Heart left ventricle (tissue), 16 donors: ENCODE results near the gene ANXA9. TPM values are rescaled to one million over a fixed set of nuclear protein-coding genes. Genes with fewer than 3 reads are reported as not detected.

Experiments used
- ATAC-seq, 4 donors: fragments of 200-7000 bp; cut with Tn5 transposase; one replicate each; pipeline ENCODE4 v1.9.1; 2020 to 2022; ENCODE audit warnings: moderate library complexity in 4 of 4, mild to moderate bottlenecking in 3 of 4, moderate number of reproducible peaks in 1 of 4
- DNase-seq, 5 donors: peaks; one replicate each; pipeline ENCODE4 v3.0.0-alpha.2; 2020
- H3K27ac ChIP-seq, 12 donors: fragments of 200-600 bp; sonication (generic) in 4 of 12; one replicate each; pipeline versions ENCODE4 v1.5.0 to v1.8.0; 2016 to 2022; ENCODE audit warnings: mild to moderate bottlenecking in 2 of 12
- H3K27me3 ChIP-seq, 9 donors: fragments of 200-600 bp; sonication (generic) in 2 of 9; one replicate each; pipeline versions ENCODE4 v1.5.1 to v1.8.0; 2016 to 2022; ENCODE audit warnings: mild to moderate bottlenecking in 3 of 9
- H3K36me3 ChIP-seq, 9 donors: fragments of 200-600 bp; sonication (generic) in 2 of 9; one replicate each; pipeline versions ENCODE4 v1.5.0 to v1.8.0; 2018 to 2022; ENCODE audit warnings: mild to moderate bottlenecking in 2 of 9
- H3K4me1 ChIP-seq, 12 donors: fragments of 200-600 bp; sonication (generic) in 4 of 12; one replicate each; pipeline versions ENCODE4 v1.5.0 to v1.8.0; 2016 to 2022; ENCODE audit warnings: mild to moderate bottlenecking in 3 of 12
- H3K4me3 ChIP-seq, 12 donors: fragments of 200-600 bp; sonication (generic) in 4 of 12; one replicate each; pipeline versions ENCODE4 v1.5.0 to v1.8.0; 2017 to 2022; ENCODE audit warnings: mild to moderate bottlenecking in 9 of 12, moderate library complexity in 4 of 12
- H3K9me3 ChIP-seq, 12 donors: fragments of 200-600 bp; sonication (generic) in 4 of 12; one replicate each; pipeline versions ENCODE4 v1.5.0 to v1.8.0; 2016 to 2022; ENCODE audit warnings: mild to moderate bottlenecking in 1 of 12
- CTCF ChIP-seq, 12 donors: fragments of 200-600 bp; sonication (generic) in 4 of 12; IDR thresholded peaks; one replicate each; pipeline versions ENCODE4 v1.5.0 to v1.8.0; 2018 to 2022; ENCODE audit warnings: antibody characterized with exemption in 12 of 12, mild to moderate bottlenecking in 5 of 12
- POLR2A ChIP-seq, 2 donors: fragments of 450-650 bp; IDR thresholded peaks; one replicate each; pipeline ENCODE4 v1.6.1; 2017; ENCODE audit warnings: antibody characterized with exemption in 2 of 2, mild to moderate bottlenecking in 2 of 2, moderate library complexity in 2 of 2
- WGBS, 4 donors: extraction: QIAGEN DNeasy Blood & Tissue Kit in 2 of 4; methylation state at CpG; one replicate each; pipeline versions ENCODE4 v1.1.5 to v1.1.7; 2013 to 2018; 5-methylcytosine and 5-hydroxymethylcytosine counted together
- intact Hi-C, 10 donors: fragments of 100-400 bp; cut with DNase I; formaldehyde crosslinking; loops; one replicate each; pipeline versions ENCODE4 v1.11.1 to v1.14.2; 2022
- polyA plus RNA-seq, 2 donors: library from polyadenylated mRNA; stranded (reverse); fragments of 200-250 nt; gene quantifications; one replicate each; pipeline ENCODE4 v1.2.3, GENCODE V29; 2013
- total RNA-seq, 9 donors: library from RNA; depleted of rRNA in 2 of 9; stranded (reverse); fragments of >200 nt in 2 of 9; fragmentation: NEBNext Ultra II Directional in 3 of 9; extraction: Animal tissue kit (Norgen Biotek cat#: 25700) in 3 of 9; gene quantifications; one replicate each; pipeline versions ENCODE4 v1.1.0 to v1.2.4, GENCODE V29; 2016 to 2023
- donor health status: ischemic (EF 13 %, LVEDD 7.1; RV severe dilation, severe dysfunction).
- donor health status: healthy with polysubstance abuse.
- donor health status: DM: no; HTN: yes; CAD: no.
- donor health status: DM: no; HTN: no; CAD: no.
- donor health status: ischemic (EF 25% LVEDD 6.9; RV normal size, moderate dysfunction).
- donor health status: ischemic (EF 25% LVEDD 5.7; RV mildly dilated, moderate dysfunction).
- donor health status: healthy.
- donor health status: DM: yes; HTN: yes; CAD: no.
- donor health status: ischemic (EF 35%, LVEDD 5.7; RV mildly dilated, moderate dysfunction).
- donor health status: nonischemic (EF 11% LVEDD 7.7; RV severe dilation, severe dysfunction).
- donor health status: DM: yes; HTN: yes; CAD: no.
- donor health status: PGD.
- donor health status: ischemic (EF 29% LVEDD 5.4; RV normal size, mild dysfunction).
- donor health status: nonischemic (EF 23%, LVEDD 6.1; RV moderate dilation, normal function).

Gene ANXA9
- total and polyA plus RNA-seq, 11 donors, result 0.12 to 2.0 (median 0.21) TPM; not detected in 6

- peaks cover 0 to 78% (median 55%) of the 10 kb centered on the region in 9 donors for H3K36me3 ChIP-seq
- intact Hi-C loops, result loop anchor here in 5 of 10 donors (5.0 to 10.0 kb wide), 3 partner anchors 118 to 131 kb away; partner anchors contain the start of genes TNFAIP8L2 (in 4 of the 5) and SEMA6C (in 1 of the 5)
These were observed 44.4 kb downstream of the ANXA9 start for GRCh38 chr1:151026460-151026859.

GRCh38 chr1:151032164-151032563, 50.1 kb downstream of the ANXA9 start:
- Histone ChIP-seq H3K9me3 (no peaks in the 10 kb centered on the region), H3K4me1 (peaks cover 0 to 11% (median 0%) of the 10 kb centered on the region in 12 donors), H3K27ac (no peak overlapping the region), H3K36me3 (peaks cover 0 to 83% (median 72%) of the 10 kb centered on the region in 9 donors), H3K27me3 (no peaks in the 10 kb centered on the region), H3K4me3 (no peak overlapping the region)
- intact Hi-C loops, result no loop called here
- no peak for ATAC-seq
- no peak for DNase-seq
- WGBS, 4 donors, result 97 to 99% (median 98%) methylated on average over 8 of the region's 8 CpGs
- no peak for TF ChIP-seq POLR2A (IDR thresholded peaks at IDR 0.05)
- TF ChIP-seq CTCF (IDR thresholded peaks at IDR 0.05), result no peak

More at GRCh38 chr1:151026460-151026859, 44.4 kb downstream of the ANXA9 start:
- ATAC-seq, result no peak
- no peak for DNase-seq
- Histone ChIP-seq H3K4me3 (no peak overlapping the region), H3K27me3 (no peaks in the 10 kb centered on the region), H3K9me3 (no peaks in the 10 kb centered on the region), H3K4me1 (peaks cover 0 to 30% (median 8%) of the 10 kb centered on the region in 12 donors), H3K27ac (no peak overlapping the region)
- no peak for TF ChIP-seq POLR2A (IDR thresholded peaks at IDR 0.05)
- TF ChIP-seq CTCF (IDR thresholded peaks at IDR 0.05), result no peak

GRCh38 chr1:151035167-151035566, 53.1 kb downstream of the ANXA9 start:
- H3K27ac ChIP-seq, result peak overlapping the region in 3 of 12 donors; percentile 2 to 13 (median 13)

GRCh38 chr1:151036356-151036755, 54.3 kb downstream of the ANXA9 start, which contains the start of gene BNIPL:
Gene BNIPL (plus strand): TSS chr1:151036586. CDS start chr1:151036726, 140 bp downstream.
- Histone ChIP-seq H3K27me3 (no peaks in the 10 kb centered on the region), H3K4me3 (no peak within 1 kb of the TSS), H3K4me1 (peaks cover 0 to 18% (median 0%) of the 10 kb centered on the region in 12 donors), H3K27ac (peak within 1 kb of the TSS in 1 of 12 donors; percentile 49), H3K36me3 (peaks cover 0 to 41% (median 33%) of the 10 kb centered on the region in 9 donors), H3K9me3 (no peaks in the 10 kb centered on the region)
- DNase-seq (no peak), ATAC-seq (no peak)
- WGBS, 4 donors, result 50 to 70% (median 51%) methylated on average over 2 of the region's 2 CpGs
- intact Hi-C loops, result no loop called here
- TF ChIP-seq CTCF (IDR thresholded peaks at IDR 0.05) (no peak), POLR2A (IDR thresholded peaks at IDR 0.05) (no peak)

More at GRCh38 chr1:151035167-151035566, 53.1 kb downstream of the ANXA9 start:
- intact Hi-C loops, result no loop called here
- ATAC-seq (no peak), DNase-seq (no peak)
- H3K4me1 ChIP-seq, result peaks cover 0 to 18% (median 0%) of the 10 kb centered on the region in 12 donors
- peaks cover 0 to 53% (median 45%) of the 10 kb centered on the region in 9 donors for H3K36me3 ChIP-seq
- no peaks in the 10 kb centered on the region for H3K9me3 ChIP-seq
- 78 to 97% (median 92%) methylated on average over 3 of the region's 3 CpGs for WGBS, 4 donors
- no peak overlapping the region for H3K4me3 ChIP-seq
- TF ChIP-seq POLR2A (IDR thresholded peaks at IDR 0.05) (no peak), CTCF (IDR thresholded peaks at IDR 0.05) (no peak)
- no peaks in the 10 kb centered on the region for H3K27me3 ChIP-seq
